Inflammatory macrophage treated with lipopolysaccharide for 4 hours (primary cell): ENCODE measurements around the gene CCDC30.
"Not testable (repeated sequence)": the region's sequence is repeated elsewhere in the genome, so short reads cannot be mapped to it uniquely, and the experiment has no call there.

Experiments used
- DNase-seq: peaks from one replicate; pipeline ENCODE4 v3.0.0-alpha.2; 2020

Gene CCDC30

GRCh38 chr1:42453386-42453785 lies 9.7 kb upstream of the CCDC30 start:
- no peak for DNase-seq

- DNase-seq = no peak
Measured at GRCh38 chr1:42454403-42454802, 8.7 kb upstream of the CCDC30 start.

GRCh38 chr1:42456010-42456753 lies 6.9 kb upstream of the CCDC30 start, which contains the start of the genes PPCS and ZMYND12:
Gene PPCS, plus strand, starts transcription at chr1:42456543. Its CDS starts 23 bp downstream, at chr1:42456566.
Gene ZMYND12, minus strand, starts transcription at chr1:42456022. Its CDS starts 25 bp downstream, at chr1:42455997.
- peak; percentile 91 for DNase-seq

- peak; percentile 72 for DNase-seq
Measured at GRCh38 chr1:42456754-42457089, 6.4 kb upstream of the CCDC30 start.

GRCh38 chr1:42461196-42461595 lies 1.9 kb upstream of the CCDC30 start:
- no peak for DNase-seq

GRCh38 chr1:42463921-42464320 lies 835 bp downstream of the CCDC30 start:
- DNase-seq = no peak

GRCh38 chr1:42466030-42466429 lies 2.9 kb downstream of the CCDC30 start:
- no peak for DNase-seq

- no peak for DNase-seq
Measured at GRCh38 chr1:42469727-42470126, 6.6 kb downstream of the CCDC30 start.

GRCh38 chr1:42476605-42477004 lies 13.5 kb downstream of the CCDC30 start:
- DNase-seq = no peak

- DNase-seq = not testable (repeated sequence)
Measured at GRCh38 chr1:42477354-42477753, 14.3 kb downstream of the CCDC30 start.

- DNase-seq = no peak
Measured at GRCh38 chr1:42477775-42478174, 14.7 kb downstream of the CCDC30 start.

GRCh38 chr1:42479621-42480020 lies 16.5 kb downstream of the CCDC30 start:
- peak; percentile 67 for DNase-seq

- peak; percentile 19 for DNase-seq
Measured at GRCh38 chr1:42480921-42481320, 17.8 kb downstream of the CCDC30 start.

GRCh38 chr1:42482635-42483153 lies 19.6 kb downstream of the CCDC30 start:
- DNase-seq = no peak

- DNase-seq = no peak
Measured at GRCh38 chr1:42484382-42484781, 21.3 kb downstream of the CCDC30 start.

- DNase-seq = no peak
Measured at GRCh38 chr1:42490237-42490636, 27.2 kb downstream of the CCDC30 start.

GRCh38 chr1:42502031-42502430 lies 38.9 kb downstream of the CCDC30 start:
- DNase-seq = not testable (repeated sequence)

GRCh38 chr1:42504535-42505128 lies 41.5 kb downstream of the CCDC30 start:
- DNase-seq = no peak

GRCh38 chr1:42506576-42506975 lies 43.5 kb downstream of the CCDC30 start:
- DNase-seq = no peak

GRCh38 chr1:42511581-42512155 lies 48.6 kb downstream of the CCDC30 start:
- peak; percentile 47 for DNase-seq

- no peak for DNase-seq
Measured at GRCh38 chr1:42518908-42519307, 55.8 kb downstream of the CCDC30 start.

GRCh38 chr1:42523171-42523570 lies 60.1 kb downstream of the CCDC30 start:
- DNase-seq = no peak

GRCh38 chr1:42524330-42524729 lies 61.2 kb downstream of the CCDC30 start:
- DNase-seq = no peak

GRCh38 chr1:42529724-42530181 lies 66.7 kb downstream of the CCDC30 start:
- DNase-seq = peak; percentile 88
